OCI-LY7 (cell line): Measurements from ENCODE around the gene SPATS1. TPM values are rescaled to one million over a fixed set of nuclear protein-coding genes. Genes with fewer than 3 reads are reported as not detected.
"Not testable (repeated sequence)": the region's sequence is repeated elsewhere in the genome, so short reads cannot be mapped to it uniquely, and the experiment has no call there.

ENCODE experiments used
- BruUV-seq: library from RNA; stranded (reverse); fragments of 400-500 nt; replicated peaks from 2 replicates; lab custom pipeline; 2021; lab: Mats Ljungman, UMichigan
- CTCF ChIA-PET: fragments of 300-600 bp; sonication (Branson Sonifier 250); formaldehyde crosslinking; loops from one replicate; lab custom pipeline; 2022; ENCODE audit warnings: antibody characterized with exemption; ENCODE audit not compliant: unreplicated experiment; lab: Charles Lee
- POLR2A ChIA-PET: fragments of 300-600 bp; sonication (Branson Sonifier 250); formaldehyde crosslinking; loops from one replicate; lab custom pipeline; 2022; ENCODE audit warnings: antibody characterized with exemption; lab: Charles Lee
- DNase-seq: peaks from one replicate; pipeline ENCODE4 v3.0.0-alpha.2; 2015; ENCODE audit warnings: low spot score
- H2AFZ ChIP-seq: fragments of 200-600 bp; sonication (generic), shearing (Covaris generic); 2 replicates; pipeline ENCODE4 v1.6.1; 2014; ENCODE audit warnings: mild to moderate bottlenecking, antibody characterized with exemption, low read length, moderate library complexity
- H3K27ac ChIP-seq: fragments of 200-600 bp; sonication (generic); 2 replicates; pipeline ENCODE4 v1.5.1; 2014; ENCODE audit warnings: mixed run types, low read depth, mild to moderate bottlenecking, moderate library complexity, low read length, inconsistent platforms; ENCODE audit not compliant: poor library complexity, severe bottlenecking
- H3K36me3 ChIP-seq: fragments of 200-600 bp; sonication (generic); 2 replicates; pipeline ENCODE4 v1.6.1; 2014; ENCODE audit warnings: mild to moderate bottlenecking, antibody characterized with exemption, low read length, moderate library complexity, mixed read lengths; ENCODE audit not compliant: insufficient read depth
- H3K4me1 ChIP-seq: fragments of 200-600 bp; sonication (generic); 2 replicates; pipeline ENCODE4 v1.5.1; 2014; ENCODE audit warnings: mild to moderate bottlenecking, low read length; ENCODE audit not compliant: insufficient read depth, poor library complexity, severe bottlenecking
- H3K4me2 ChIP-seq: fragments of 200-600 bp; sonication (generic); 2 replicates; pipeline ENCODE4 v1.6.1; 2014; ENCODE audit warnings: mild to moderate bottlenecking, low read length
- H3K4me3 ChIP-seq: fragments of 200-600 bp; sonication (generic); 2 replicates; pipeline ENCODE4 v1.5.1; 2014; ENCODE audit warnings: mild to moderate bottlenecking, low read depth, low read length; ENCODE audit not compliant: poor library complexity, severe bottlenecking
- H3K79me2 ChIP-seq: fragments of 200-600 bp; sonication (generic); 2 replicates; pipeline ENCODE4 v1.6.1; 2016; ENCODE audit warnings: low read depth, mild to moderate bottlenecking, low read length, moderate library complexity, mixed read lengths; ENCODE audit not compliant: insufficient read depth
- H3K9me2 ChIP-seq: fragments of 200-600 bp; sonication (generic); 2 replicates; pipeline ENCODE4 v1.6.1; 2016; ENCODE audit warnings: mild to moderate bottlenecking, low read length, mixed read lengths; ENCODE audit not compliant: insufficient read depth
- H3K9me3 ChIP-seq: fragments of 200-600 bp; sonication (generic); 2 replicates; pipeline ENCODE4 v1.6.1; 2014; ENCODE audit warnings: mild to moderate bottlenecking, mixed run types, low read length, mixed read lengths
- H4K20me1 ChIP-seq: fragments of 200-600 bp; sonication (generic); 2 replicates; pipeline ENCODE4 v1.6.1; 2014; ENCODE audit warnings: mild to moderate bottlenecking, antibody characterized with exemption, low read length, moderate library complexity, mixed read lengths; ENCODE audit not compliant: insufficient read depth
- EZH2phosphoT487 ChIP-seq: fragments of 200-600 bp; sonication (generic); IDR thresholded peaks from 2 replicates; pipeline ENCODE4 v1.6.1; 2018; ENCODE audit warnings: low read depth, borderline replicate concordance, mild to moderate bottlenecking, mixed run types, antibody characterized with exemption, low read length, moderate library complexity, mixed read lengths
- intact Hi-C: fragments of 100-400 bp; cut with micrococcal nuclease; formaldehyde crosslinking; loops from one replicate; pipeline ENCODE4 v1.10.0; 2022; ENCODE audit not compliant: unreplicated experiment
- total RNA-seq, 2 experiments: library from RNA; depleted of rRNA in 1 of 2; stranded (reverse); fragments of >200 nt in 1 of 2; shearing (Covaris generic) in 1 of 2; gene quantifications; 2 replicates each; pipeline ENCODE4 v1.2.3, GENCODE V29; 2014 to 2022
- TF ChIP-seq, protein P1 (sequence below): fragments of 200-600 bp; sonication (generic); conservative IDR thresholded peaks from 2 replicates; pipeline ENCODE4 v1.5.1; 2014; ENCODE audit warnings: mild to moderate bottlenecking, antibody characterized with exemption, low read length, moderate library complexity, mixed read lengths

SPATS1 gene
- total RNA-seq, 2 experiments from 2014 or later = not detected

DNA sequence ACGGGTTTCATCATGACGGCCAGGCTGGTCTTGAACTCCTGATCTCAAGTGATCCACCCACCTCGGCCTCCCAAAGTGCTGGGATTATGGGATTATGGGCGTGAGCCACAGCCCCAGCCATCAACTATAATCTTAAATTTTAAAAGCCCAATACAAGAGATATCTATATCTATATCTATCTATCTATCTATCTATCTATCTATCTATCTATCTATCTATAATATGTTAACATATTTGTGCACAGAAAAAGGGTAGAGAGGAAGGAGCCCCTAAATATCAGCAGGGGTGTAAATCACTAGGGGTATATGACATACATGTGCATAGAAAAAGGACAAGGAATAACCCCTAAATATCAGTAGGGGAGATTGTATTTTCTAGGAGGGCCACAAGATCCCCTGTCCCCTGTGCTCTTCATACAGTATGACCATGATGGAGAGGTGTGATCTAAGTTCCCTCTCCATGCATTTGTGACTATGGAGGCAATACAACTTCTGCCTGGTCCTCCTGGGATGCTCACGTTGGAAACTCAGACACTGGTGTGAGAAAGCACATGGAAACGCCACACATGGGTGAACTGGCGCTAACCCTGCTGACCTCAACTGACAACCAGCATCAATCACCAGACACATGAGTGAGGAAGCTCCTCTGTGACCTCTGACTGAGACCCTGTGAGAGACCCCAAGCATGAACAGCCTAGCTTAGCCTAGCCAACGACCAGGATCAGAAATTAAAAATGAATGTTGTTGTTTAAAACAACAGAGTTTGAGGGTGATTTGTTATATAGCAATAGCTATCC, 1.2 kb upstream of the SPATS1 start:
- TF ChIP-seq, protein P1, sequence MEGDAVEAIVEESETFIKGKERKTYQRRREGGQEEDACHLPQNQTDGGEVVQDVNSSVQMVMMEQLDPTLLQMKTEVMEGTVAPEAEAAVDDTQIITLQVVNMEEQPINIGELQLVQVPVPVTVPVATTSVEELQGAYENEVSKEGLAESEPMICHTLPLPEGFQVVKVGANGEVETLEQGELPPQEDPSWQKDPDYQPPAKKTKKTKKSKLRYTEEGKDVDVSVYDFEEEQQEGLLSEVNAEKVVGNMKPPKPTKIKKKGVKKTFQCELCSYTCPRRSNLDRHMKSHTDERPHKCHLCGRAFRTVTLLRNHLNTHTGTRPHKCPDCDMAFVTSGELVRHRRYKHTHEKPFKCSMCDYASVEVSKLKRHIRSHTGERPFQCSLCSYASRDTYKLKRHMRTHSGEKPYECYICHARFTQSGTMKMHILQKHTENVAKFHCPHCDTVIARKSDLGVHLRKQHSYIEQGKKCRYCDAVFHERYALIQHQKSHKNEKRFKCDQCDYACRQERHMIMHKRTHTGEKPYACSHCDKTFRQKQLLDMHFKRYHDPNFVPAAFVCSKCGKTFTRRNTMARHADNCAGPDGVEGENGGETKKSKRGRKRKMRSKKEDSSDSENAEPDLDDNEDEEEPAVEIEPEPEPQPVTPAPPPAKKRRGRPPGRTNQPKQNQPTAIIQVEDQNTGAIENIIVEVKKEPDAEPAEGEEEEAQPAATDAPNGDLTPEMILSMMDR = no peak
- H2AFZ ChIP-seq = no peak overlapping the region
- no TSS peak for BruUV-seq
- no peaks in the 10 kb centered on the region for H3K4me1 ChIP-seq
- intact Hi-C loops = no loop called here
- no peak for DNase-seq
- no peaks in the 10 kb centered on the region for H3K79me2 ChIP-seq
- POLR2A ChIA-PET = interaction anchor here (1.1 kb wide), 1 partner anchor 11 kb away, joined by 3 read pairs; no protein-coding TSS in a partner anchor
- H3K36me3 ChIP-seq = no peaks in the 10 kb centered on the region
- no peaks in the 10 kb centered on the region for H3K9me3 ChIP-seq
- no peak overlapping the region for H3K4me2 ChIP-seq
- no peak overlapping the region for H3K4me3 ChIP-seq
- no peak overlapping the region for H3K27ac ChIP-seq
- CTCF ChIA-PET = no interaction called here
- no peaks in the 10 kb centered on the region for H3K9me2 ChIP-seq
- no peaks in the 10 kb centered on the region for H4K20me1 ChIP-seq

- Histone ChIP-seq H3K4me2 (no peak overlapping the region), H3K27ac (no peak overlapping the region), H3K4me3 (no peak overlapping the region), H4K20me1 (no peaks in the 10 kb centered on the region), H3K36me3 (no peaks in the 10 kb centered on the region), H3K9me2 (no peaks in the 10 kb centered on the region), H3K4me1 (no peaks in the 10 kb centered on the region), H3K79me2 (no peaks in the 10 kb centered on the region), H3K9me3 (no peaks in the 10 kb centered on the region), H2AFZ (no peak overlapping the region)
- no TSS peak for BruUV-seq
- intact Hi-C loops = no loop called here
- CTCF ChIA-PET = no interaction called here
- POLR2A ChIA-PET = interaction anchor here (1.1 kb wide), 1 partner anchor 10 kb away, joined by 3 read pairs; no protein-coding TSS in a partner anchor
- no peak for TF ChIP-seq EZH2phosphoT487
- TF ChIP-seq, protein P1 = no peak
- DNase-seq = no peak
Observed at GRCh38 chr6:44342052-44342451, 398 bp upstream of the SPATS1 start.

DNA sequence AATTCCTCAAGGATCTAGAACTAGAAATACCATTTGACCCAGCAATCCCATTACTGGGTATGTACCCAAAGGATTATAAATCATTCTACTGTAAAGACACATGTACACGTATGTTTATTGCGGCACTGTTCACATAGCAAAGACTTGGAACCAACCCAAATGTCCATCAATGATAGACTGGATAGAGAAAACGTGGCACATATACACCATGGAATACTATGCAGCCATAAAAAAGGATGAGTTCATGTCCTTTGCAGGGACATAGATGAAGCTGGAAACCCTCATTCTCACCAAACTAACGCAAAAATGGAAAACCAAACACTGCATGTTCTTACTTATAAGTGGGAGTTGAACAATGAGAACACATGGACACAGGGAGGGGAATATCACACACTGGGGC, 4.4 kb downstream of the SPATS1 start:
- BruUV-seq, H3K4me1 ChIP-seq, H3K79me2 ChIP-seq, H3K4me2 ChIP-seq, POLR2A ChIA-PET, H3K27ac ChIP-seq, H3K9me2 ChIP-seq, intact Hi-C loops, H2AFZ ChIP-seq, H3K4me3 ChIP-seq, CTCF ChIA-PET, H3K9me3 ChIP-seq, H4K20me1 ChIP-seq, DNase-seq, H3K36me3 ChIP-seq: not testable (repeated sequence)
